Upper lobe of right lung (tissue), 1 donor: ENCODE results near the gene NR5A2. TPM values are rescaled to one million over a fixed set of nuclear protein-coding genes. Genes with fewer than 3 reads are reported as not detected.

Source experiments
- ATAC-seq: fragments of 200-7000 bp; cut with Tn5 transposase; one replicate; pipeline ENCODE4 v1.9.1; 2020; ENCODE audit warnings: mild to moderate bottlenecking, moderate library complexity
- DNase-seq: peaks from one replicate; pipeline ENCODE4 v3.0.0-alpha.2; 2020
- H3K27ac ChIP-seq: fragments of 200-600 bp; one replicate; pipeline ENCODE4 v1.8.0; 2022
- H3K27me3 ChIP-seq: fragments of 200-600 bp; one replicate; pipeline ENCODE4 v1.8.0; 2022; ENCODE audit warnings: mild to moderate bottlenecking
- H3K36me3 ChIP-seq: fragments of 200-600 bp; one replicate; pipeline ENCODE4 v1.8.0; 2022
- H3K4me1 ChIP-seq: fragments of 200-600 bp; one replicate; pipeline ENCODE4 v1.8.0; 2022
- H3K4me3 ChIP-seq: fragments of 200-600 bp; one replicate; pipeline ENCODE4 v1.8.0; 2022; ENCODE audit warnings: mild to moderate bottlenecking
- H3K9me3 ChIP-seq: fragments of 200-600 bp; one replicate; pipeline ENCODE4 v1.8.0; 2022
- intact Hi-C: fragments of 100-400 bp; cut with DNase I; formaldehyde crosslinking; loops from one replicate; pipeline ENCODE4 v1.11.0; 2022
- total RNA-seq: library from RNA; stranded (reverse); fragmentation: NEBNext Ultra II Directional; extraction: Animal tissue kit (Norgen Biotek cat#: 25700); gene quantifications from one replicate; pipeline ENCODE4 v1.2.1, GENCODE V29; 2021
- TF ChIP-seq, protein P1 (sequence below): fragments of 200-600 bp; IDR thresholded peaks from one replicate; pipeline ENCODE4 v1.8.0; 2022; ENCODE audit warnings: antibody characterized with exemption
- donor health status: DM: no; HTN: yes; CAD: no; lungs with severe emphysema.

NR5A2 gene
- total RNA-seq, 1 donor from 2014 or later, result 8.1 TPM

DNA sequence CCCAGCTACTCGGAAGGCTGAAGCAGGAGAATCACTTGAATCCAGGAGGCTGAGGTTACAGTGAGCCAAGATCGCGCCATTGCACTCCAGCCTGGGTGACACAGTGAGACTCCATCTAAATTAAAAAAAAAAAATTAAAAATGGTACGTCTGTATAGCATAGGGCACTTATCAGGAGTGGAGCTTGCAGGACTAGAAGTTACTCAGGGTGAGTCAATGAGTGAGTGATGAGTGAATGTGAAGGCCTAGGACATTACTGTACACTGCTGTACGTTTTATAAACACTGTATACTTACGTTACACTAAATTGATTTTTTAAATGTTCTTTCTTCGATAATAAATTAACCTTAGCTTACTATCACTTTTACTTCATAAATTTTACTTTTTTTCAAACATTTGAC is 183.6 kb downstream of the NR5A2 start:
- Histone ChIP-seq H3K27ac (no peak overlapping the region), H3K27me3 (no peaks in the 10 kb centered on the region), H3K9me3 (no peaks in the 10 kb centered on the region), H3K36me3 (no peaks in the 10 kb centered on the region), H3K4me1 (no peaks in the 10 kb centered on the region), H3K4me3 (no peak overlapping the region)
- intact Hi-C loops, result no loop called here
- ATAC-seq (no peak), DNase-seq (no peak)
- TF ChIP-seq, protein P1, sequence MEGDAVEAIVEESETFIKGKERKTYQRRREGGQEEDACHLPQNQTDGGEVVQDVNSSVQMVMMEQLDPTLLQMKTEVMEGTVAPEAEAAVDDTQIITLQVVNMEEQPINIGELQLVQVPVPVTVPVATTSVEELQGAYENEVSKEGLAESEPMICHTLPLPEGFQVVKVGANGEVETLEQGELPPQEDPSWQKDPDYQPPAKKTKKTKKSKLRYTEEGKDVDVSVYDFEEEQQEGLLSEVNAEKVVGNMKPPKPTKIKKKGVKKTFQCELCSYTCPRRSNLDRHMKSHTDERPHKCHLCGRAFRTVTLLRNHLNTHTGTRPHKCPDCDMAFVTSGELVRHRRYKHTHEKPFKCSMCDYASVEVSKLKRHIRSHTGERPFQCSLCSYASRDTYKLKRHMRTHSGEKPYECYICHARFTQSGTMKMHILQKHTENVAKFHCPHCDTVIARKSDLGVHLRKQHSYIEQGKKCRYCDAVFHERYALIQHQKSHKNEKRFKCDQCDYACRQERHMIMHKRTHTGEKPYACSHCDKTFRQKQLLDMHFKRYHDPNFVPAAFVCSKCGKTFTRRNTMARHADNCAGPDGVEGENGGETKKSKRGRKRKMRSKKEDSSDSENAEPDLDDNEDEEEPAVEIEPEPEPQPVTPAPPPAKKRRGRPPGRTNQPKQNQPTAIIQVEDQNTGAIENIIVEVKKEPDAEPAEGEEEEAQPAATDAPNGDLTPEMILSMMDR, result no peak

DNA sequence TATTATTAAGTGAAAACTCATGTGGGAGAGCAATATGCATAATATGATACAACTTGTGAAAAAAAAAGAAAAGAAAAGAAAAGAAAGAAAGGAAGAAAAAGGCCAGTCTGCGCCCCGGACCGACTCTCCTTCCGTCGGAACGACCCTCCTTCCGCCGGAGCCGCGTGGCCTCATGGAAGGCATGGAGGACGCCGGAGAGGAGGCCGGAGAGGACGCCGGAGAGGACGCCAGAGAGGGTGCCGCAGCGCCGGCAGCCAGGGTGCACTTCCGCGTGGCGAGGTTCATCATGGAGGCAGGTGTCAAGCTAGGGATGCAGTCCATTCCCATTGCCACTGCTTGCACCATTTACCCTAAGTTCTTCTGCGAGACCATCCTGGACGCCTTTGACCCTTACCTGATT is 185.9 kb downstream of the NR5A2 start:
- Histone ChIP-seq H3K9me3 (no peaks in the 10 kb centered on the region), H3K27me3 (no peaks in the 10 kb centered on the region), H3K27ac (no peak overlapping the region), H3K36me3 (no peaks in the 10 kb centered on the region), H3K4me3 (no peak overlapping the region), H3K4me1 (no peaks in the 10 kb centered on the region)
- ATAC-seq, result no peak
- TF ChIP-seq, protein P1, result no peak
- no peak for DNase-seq
- intact Hi-C loops, result no loop called here

DNA sequence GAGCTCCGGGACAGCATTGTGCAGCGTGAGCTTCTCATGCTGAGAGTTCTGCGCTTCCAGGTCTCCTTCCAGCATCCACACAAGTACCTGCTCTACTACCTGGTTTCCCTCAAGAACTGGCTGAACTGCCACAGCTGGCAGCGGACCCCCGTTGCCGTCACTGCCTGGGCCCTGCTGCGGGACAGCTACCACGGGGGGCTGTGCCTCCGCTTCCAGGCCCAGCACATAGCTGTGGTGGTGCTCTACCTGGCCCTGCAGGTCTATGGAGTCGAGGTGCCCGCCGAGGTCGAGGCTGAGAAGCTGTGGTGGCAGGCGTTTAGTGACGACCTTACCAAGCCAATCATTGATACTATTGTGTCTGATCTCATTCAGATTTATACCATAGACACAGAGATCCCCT is 186.4 kb downstream of the NR5A2 start:
- ATAC-seq (no peak), DNase-seq (no peak)
- H3K4me1 ChIP-seq, result no peaks in the 10 kb centered on the region
- H3K27ac ChIP-seq, result no peak overlapping the region
- intact Hi-C loops, result no loop called here
- H3K27me3 ChIP-seq, result no peaks in the 10 kb centered on the region
- H3K9me3 ChIP-seq, result no peaks in the 10 kb centered on the region
- no peaks in the 10 kb centered on the region for H3K36me3 ChIP-seq
- no peak overlapping the region for H3K4me3 ChIP-seq
- TF ChIP-seq, protein P1, result no peak

DNA sequence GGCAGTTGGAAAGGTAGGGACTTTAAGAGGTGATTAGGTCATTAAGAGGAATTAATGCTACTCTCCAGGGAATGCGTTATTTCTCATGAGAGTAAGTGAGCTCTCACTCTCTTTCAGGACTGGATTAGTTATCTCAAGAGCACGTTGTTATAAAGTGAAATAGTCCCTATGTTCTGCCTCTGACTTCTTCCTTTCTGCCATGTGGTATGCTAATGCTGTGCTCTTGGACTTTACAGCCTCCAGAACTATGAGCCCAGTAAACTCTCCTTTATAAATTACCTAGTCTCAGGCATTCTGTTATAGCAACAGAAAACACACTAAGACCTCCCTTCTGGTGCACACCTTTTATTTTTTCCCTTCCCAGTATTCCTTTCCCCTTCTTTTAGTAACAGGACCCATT is 187.8 kb downstream of the NR5A2 start:
- TF ChIP-seq, protein P1, result no peak
- ATAC-seq, result no peak
- intact Hi-C loops, result no loop called here
- Histone ChIP-seq H3K36me3 (no peaks in the 10 kb centered on the region), H3K4me3 (no peak overlapping the region), H3K9me3 (no peaks in the 10 kb centered on the region), H3K27ac (no peak overlapping the region), H3K27me3 (no peaks in the 10 kb centered on the region), H3K4me1 (no peaks in the 10 kb centered on the region)
- no peak for DNase-seq

DNA sequence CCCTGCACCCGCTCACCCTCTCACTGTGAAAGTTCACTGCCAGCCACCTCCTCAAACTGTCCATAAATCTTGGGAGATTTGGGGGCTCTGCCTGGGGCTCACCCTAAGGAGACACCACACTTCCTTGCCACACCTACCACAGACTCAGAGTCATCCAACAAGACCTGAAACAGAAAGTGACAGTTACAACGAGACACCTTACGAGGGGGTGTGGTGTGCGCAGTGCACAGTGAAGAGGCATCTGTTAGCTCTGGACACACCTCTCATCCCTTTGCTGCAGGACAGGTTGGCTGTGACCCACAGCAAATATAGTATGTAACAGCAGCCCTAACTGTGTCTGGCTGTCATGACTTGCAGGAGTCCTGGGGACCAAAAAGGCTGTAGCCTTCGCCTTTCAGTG is 190.2 kb downstream of the NR5A2 start:
- Histone ChIP-seq H3K4me3 (no peak overlapping the region), H3K27me3 (no peaks in the 10 kb centered on the region), H3K36me3 (no peaks in the 10 kb centered on the region), H3K27ac (no peak overlapping the region), H3K9me3 (no peaks in the 10 kb centered on the region), H3K4me1 (no peaks in the 10 kb centered on the region)
- no peak for DNase-seq
- intact Hi-C loops, result no loop called here
- TF ChIP-seq, protein P1, result no peak
- peak; percentile 25 for ATAC-seq

DNA sequence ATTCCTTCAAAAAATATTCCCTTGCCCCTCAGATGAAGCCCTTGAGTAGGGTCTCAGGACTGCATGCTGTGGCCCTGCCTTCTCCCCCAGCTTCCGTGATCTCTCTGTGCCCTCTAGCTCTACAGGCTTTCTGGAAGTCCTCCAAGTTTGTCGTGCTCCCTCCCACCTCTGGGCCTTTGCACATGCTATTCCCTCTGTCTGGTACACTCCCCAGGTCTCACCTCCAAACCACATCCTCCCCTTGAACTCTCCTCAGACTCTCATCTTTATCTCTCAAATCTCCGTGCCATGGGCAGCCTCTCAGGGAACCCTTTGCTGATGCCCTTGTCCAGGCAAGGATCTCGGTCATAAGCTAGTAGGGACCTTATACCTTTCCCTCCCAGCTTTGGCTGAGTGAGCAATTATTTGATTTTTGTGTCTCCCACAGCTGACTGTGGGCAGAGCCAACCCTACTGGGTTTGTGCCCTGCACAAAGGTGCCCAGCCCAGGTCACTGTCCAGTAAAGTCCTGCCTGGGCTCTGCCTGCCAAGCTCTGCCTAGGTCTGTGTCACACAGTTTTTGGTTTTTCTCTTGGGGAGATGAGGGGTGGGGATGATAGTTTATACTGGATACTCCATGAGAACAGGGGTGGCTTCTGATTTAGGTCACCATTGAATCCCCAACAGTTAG is 194.2 kb downstream of the NR5A2 start:
- TF ChIP-seq, protein P1, result no peak
- ATAC-seq (no peak), DNase-seq (no peak)
- Histone ChIP-seq H3K36me3 (no peaks in the 10 kb centered on the region), H3K4me3 (no peak overlapping the region), H3K9me3 (no peaks in the 10 kb centered on the region), H3K27ac (no peak overlapping the region), H3K27me3 (no peaks in the 10 kb centered on the region), H3K4me1 (peaks cover under 1% of the 10 kb centered on the region)
- intact Hi-C loops, result no loop called here
